WI38 (cell line): ENCODE measurements around the gene TMEM255B.

Experiments used
- H3K4me3 ChIP-seq: 2 replicates; pipeline ENCODE4 v1.5.1; 2011; ENCODE audit warnings: low read depth, mild to moderate bottlenecking, control low read depth, low read length
- TF ChIP-seq, protein P1 (sequence below): IDR thresholded peaks from 2 replicates; pipeline ENCODE4 v1.5.1; 2012; ENCODE audit warnings: low read depth, mild to moderate bottlenecking, control low read depth, low read length

The TMEM255B gene

DNA sequence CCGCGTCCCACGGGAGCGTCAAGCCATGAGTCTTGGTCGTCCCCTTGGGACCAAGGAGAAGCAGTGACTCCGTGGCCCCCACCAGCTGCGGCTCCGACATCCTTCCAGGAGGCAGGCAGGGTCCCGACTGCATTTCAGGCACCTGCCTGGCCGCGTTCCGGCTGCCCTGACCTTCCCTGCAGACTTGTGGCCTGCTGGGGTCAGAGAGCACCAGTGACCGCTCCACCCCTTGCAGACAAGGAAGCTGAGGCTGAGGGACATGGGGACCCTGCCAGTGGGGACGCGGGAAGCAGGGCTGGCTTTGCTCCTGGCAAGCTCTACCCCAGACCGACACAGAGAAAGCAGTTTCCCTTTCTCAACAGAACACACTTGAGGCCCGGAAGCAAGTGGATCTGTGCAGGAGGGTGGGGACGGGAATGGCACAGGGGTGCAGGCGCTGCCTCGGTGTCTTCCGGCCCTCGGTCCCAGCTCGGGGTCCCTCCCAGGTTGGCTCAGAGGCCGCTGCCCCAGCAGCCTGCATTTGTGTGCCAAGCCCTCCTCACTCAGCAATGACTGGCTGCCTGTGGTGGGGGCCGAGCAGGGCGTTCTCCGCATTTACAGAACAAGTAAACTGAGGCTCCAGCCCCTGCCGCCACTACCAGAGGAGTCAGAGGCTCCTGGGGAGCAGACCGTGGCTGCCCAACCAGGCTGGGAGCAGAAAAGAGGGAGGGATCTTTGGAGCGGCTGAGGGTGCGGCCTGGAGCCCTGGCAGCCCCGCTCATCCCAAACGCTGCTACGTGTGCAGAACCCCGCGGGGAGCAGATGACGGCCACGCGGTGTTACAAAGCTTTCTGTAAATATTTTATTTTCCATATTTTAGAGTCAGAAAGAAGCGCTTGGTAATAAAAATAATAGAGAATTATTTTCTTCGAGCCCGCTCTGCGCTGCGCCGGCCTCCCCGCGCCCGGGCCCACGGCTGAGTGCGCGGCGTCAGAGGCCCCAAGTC lies 61.0 kb downstream of the TMEM255B start:
- TF ChIP-seq, protein P1, sequence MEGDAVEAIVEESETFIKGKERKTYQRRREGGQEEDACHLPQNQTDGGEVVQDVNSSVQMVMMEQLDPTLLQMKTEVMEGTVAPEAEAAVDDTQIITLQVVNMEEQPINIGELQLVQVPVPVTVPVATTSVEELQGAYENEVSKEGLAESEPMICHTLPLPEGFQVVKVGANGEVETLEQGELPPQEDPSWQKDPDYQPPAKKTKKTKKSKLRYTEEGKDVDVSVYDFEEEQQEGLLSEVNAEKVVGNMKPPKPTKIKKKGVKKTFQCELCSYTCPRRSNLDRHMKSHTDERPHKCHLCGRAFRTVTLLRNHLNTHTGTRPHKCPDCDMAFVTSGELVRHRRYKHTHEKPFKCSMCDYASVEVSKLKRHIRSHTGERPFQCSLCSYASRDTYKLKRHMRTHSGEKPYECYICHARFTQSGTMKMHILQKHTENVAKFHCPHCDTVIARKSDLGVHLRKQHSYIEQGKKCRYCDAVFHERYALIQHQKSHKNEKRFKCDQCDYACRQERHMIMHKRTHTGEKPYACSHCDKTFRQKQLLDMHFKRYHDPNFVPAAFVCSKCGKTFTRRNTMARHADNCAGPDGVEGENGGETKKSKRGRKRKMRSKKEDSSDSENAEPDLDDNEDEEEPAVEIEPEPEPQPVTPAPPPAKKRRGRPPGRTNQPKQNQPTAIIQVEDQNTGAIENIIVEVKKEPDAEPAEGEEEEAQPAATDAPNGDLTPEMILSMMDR, result no peak
- H3K4me3 ChIP-seq, result no peak overlapping the region

GRCh38 chr13:113820813-113821651 lies 62.0 kb downstream of the TMEM255B start:
- TF ChIP-seq, protein P1, result no peak
- no peak overlapping the region for H3K4me3 ChIP-seq

GRCh38 chr13:113821847-113822246 lies 62.8 kb downstream of the TMEM255B start:
- no peak overlapping the region for H3K4me3 ChIP-seq

GRCh38 chr13:113822266-113822665 lies 63.2 kb downstream of the TMEM255B start:
- TF ChIP-seq, protein P1, result no peak
- no peak overlapping the region for H3K4me3 ChIP-seq

More at GRCh38 chr13:113821847-113822246, 62.8 kb downstream of the TMEM255B start:
- TF ChIP-seq, protein P1, result no peak

- TF ChIP-seq, protein P1, result no peak
- no peak overlapping the region for H3K4me3 ChIP-seq
Measured at GRCh38 chr13:113822956-113823744, 64.1 kb downstream of the TMEM255B start.

- TF ChIP-seq, protein P1, result no peak
- no peak overlapping the region for H3K4me3 ChIP-seq
Measured at GRCh38 chr13:113823771-113824170, 64.7 kb downstream of the TMEM255B start.
